ENCODE measurements around the gene MEIOB.
"Not testable (repeated sequence)": the region's sequence is repeated elsewhere in the genome, so short reads cannot be mapped to it uniquely, and the experiment has no call there.

MEIOB gene

GRCh38 chr16:1906846-1907165 lies 34.8 kb upstream of the MEIOB start:
- no peak for DNase-seq (ENCODE audit: low read depth)

GRCh38 chr16:1906055-1906845 lies 34.3 kb upstream of the MEIOB start:
- DNase-seq (ENCODE audit: low read depth), result no peak

- DNase-seq (ENCODE audit: low read depth), result no peak
These were observed 32.2 kb upstream of the MEIOB start for GRCh38 chr16:1903845-1904840.

GRCh38 chr16:1903220-1903574 lies 31.2 kb upstream of the MEIOB start:
- DNase-seq (ENCODE audit: low read depth), result no peak

- DNase-seq (ENCODE audit: low read depth), result no peak
These were observed 30.7 kb upstream of the MEIOB start for GRCh38 chr16:1902547-1903219.

GRCh38 chr16:1900452-1900774 lies 28.4 kb upstream of the MEIOB start:
- no peak for DNase-seq (ENCODE audit: low read depth)

GRCh38 chr16:1899641-1900451 lies 27.9 kb upstream of the MEIOB start:
- no peak for DNase-seq (ENCODE audit: low read depth)

GRCh38 chr16:1897692-1898091 lies 25.7 kb upstream of the MEIOB start:
- DNase-seq (ENCODE audit: low read depth), result not testable (repeated sequence)

GRCh38 chr16:1895949-1896675 lies 24.1 kb upstream of the MEIOB start:
- DNase-seq (ENCODE audit: low read depth), result no peak

GRCh38 chr16:1895068-1895467 lies 23.1 kb upstream of the MEIOB start:
- no peak for DNase-seq (ENCODE audit: low read depth)

- no peak for DNase-seq (ENCODE audit: low read depth)
These were observed 18.7 kb upstream of the MEIOB start for GRCh38 chr16:1890708-1891050.

GRCh38 chr16:1890024-1890707 lies 18.2 kb upstream of the MEIOB start:
- DNase-seq (ENCODE audit: low read depth), result no peak

GRCh38 chr16:1887711-1888354 lies 15.9 kb upstream of the MEIOB start:
- no peak for DNase-seq (ENCODE audit: low read depth)

- DNase-seq (ENCODE audit: low read depth), result no peak
These were observed 12.9 kb upstream of the MEIOB start for GRCh38 chr16:1884889-1885288.

- no peak for DNase-seq (ENCODE audit: low read depth)
These were observed 12.3 kb upstream of the MEIOB start for GRCh38 chr16:1884155-1884760.

GRCh38 chr16:1881172-1881571 lies 9.2 kb upstream of the MEIOB start:
- not testable (repeated sequence) for DNase-seq (ENCODE audit: low read depth)

- DNase-seq (ENCODE audit: low read depth), result no peak
These were observed 7.5 kb upstream of the MEIOB start for GRCh38 chr16:1879477-1879876.

GRCh38 chr16:1878256-1878655 lies 6.3 kb upstream of the MEIOB start:
- DNase-seq (ENCODE audit: low read depth), result no peak

- DNase-seq (ENCODE audit: low read depth), result no peak
These were observed 5.8 kb upstream of the MEIOB start for GRCh38 chr16:1877804-1878203.

GRCh38 chr16:1877089-1877488 lies 5.1 kb upstream of the MEIOB start:
- DNase-seq (ENCODE audit: low read depth), result no peak
